Activated naive CD8-positive, alpha-beta T cell (primary cell): Measurements from ENCODE around the gene ALG9.
A peak's percentile ranks its signal among the peaks of the same experiment; 100 is the strongest.
"Not testable (repeated sequence)": the region's sequence is repeated elsewhere in the genome, so short reads cannot be mapped to it uniquely, and the experiment has no call there.

ENCODE experiments used
- H3K27ac Mint-ChIP-seq: one replicate; pipeline ENCODE4 v1.8.0; 2021; ENCODE audit warnings: mixed read lengths
- H3K27me3 Mint-ChIP-seq: one replicate; pipeline ENCODE4 v1.8.0; 2021; ENCODE audit warnings: mixed read lengths
- H3K36me3 Mint-ChIP-seq: one replicate; pipeline ENCODE4 v1.8.0; 2021; ENCODE audit warnings: mixed read lengths
- H3K4me1 Mint-ChIP-seq: one replicate; pipeline ENCODE4 v1.8.0; 2021; ENCODE audit warnings: low read depth, mixed read lengths
- H3K4me3 Mint-ChIP-seq: one replicate; pipeline ENCODE4 v1.8.0; 2021; ENCODE audit warnings: mild to moderate bottlenecking, mixed read lengths
- H3K9me3 Mint-ChIP-seq: one replicate; pipeline ENCODE4 v1.8.0; 2021; ENCODE audit warnings: low read depth, mixed read lengths

Gene ALG9

DNA sequence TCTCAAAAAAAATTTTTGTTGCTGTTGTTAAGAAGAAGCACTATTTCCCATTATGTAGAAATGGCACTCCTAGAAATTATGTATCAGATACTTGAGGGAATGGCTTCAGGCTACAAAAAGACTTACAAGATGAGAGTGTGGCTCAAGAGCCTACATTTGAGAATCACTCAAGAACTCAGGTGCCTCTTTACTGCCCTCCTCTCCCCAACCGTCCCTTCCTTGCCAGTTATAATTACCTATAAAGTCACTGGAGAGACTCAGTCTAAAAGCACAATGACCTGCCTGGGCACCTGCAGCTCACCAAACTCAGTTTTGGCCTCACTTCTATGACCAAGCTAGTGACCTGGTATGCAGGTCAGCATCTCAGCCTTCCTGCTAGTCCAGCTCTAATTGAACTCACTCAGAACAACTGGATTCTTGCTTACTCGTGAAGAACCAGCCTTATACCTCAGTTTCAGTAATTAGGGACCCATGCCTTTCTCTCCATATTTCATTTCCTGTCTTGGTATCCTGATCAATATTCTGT lies 63.3 kb downstream of the ALG9 start:
- no peak overlapping the region for H3K27ac Mint-ChIP-seq
- peaks cover 18% of the 10 kb centered on the region for H3K36me3 Mint-ChIP-seq
- H3K27me3 Mint-ChIP-seq: no peaks in the 10 kb centered on the region
- no peaks in the 10 kb centered on the region for H3K9me3 Mint-ChIP-seq
- H3K4me1 Mint-ChIP-seq: no peaks in the 10 kb centered on the region
- no peak overlapping the region for H3K4me3 Mint-ChIP-seq

DNA sequence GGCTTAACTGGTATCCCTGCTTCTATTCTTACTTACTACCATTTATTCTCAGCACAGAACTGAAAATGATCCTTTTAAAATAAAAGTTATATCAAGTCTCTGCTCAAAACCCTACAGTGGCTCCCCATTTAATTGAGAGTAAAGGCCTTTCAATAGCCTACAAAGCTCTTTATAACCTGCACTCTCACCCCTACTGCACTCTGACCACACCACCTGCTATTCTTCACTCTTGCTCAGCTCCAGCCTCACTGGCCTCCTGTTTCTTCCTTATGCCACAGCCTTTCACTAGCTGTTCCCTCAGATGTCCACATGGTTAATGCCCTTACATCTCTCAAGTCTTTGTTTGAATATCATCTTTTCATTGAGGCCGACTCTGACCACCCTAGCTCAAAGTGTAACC lies 64.3 kb downstream of the ALG9 start:
- no peak overlapping the region for H3K4me3 Mint-ChIP-seq
- no peaks in the 10 kb centered on the region for H3K27me3 Mint-ChIP-seq
- no peak overlapping the region for H3K27ac Mint-ChIP-seq
- no peaks in the 10 kb centered on the region for H3K4me1 Mint-ChIP-seq
- peaks cover 21% of the 10 kb centered on the region for H3K36me3 Mint-ChIP-seq
- no peaks in the 10 kb centered on the region for H3K9me3 Mint-ChIP-seq

DNA sequence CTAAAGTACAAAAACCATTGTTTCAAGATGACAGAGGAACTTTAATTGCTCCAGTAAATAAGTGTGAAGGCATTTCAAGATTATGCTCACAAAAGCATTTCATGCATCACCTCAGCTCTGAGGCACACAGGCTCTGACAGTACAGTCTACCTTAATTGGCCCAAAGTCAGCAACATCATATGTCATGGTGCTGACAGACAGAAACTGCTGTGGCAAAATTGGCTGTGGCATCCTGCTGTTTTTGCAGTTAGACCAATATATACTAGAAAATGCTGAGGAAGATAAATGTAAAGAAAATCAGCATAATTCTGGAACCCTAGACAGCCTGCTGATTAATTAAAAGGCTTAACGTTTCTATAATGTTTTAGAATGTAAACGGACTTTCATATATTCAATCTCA lies 70.2 kb downstream of the ALG9 start:
- no peaks in the 10 kb centered on the region for H3K27me3 Mint-ChIP-seq
- no peak overlapping the region for H3K4me3 Mint-ChIP-seq
- H3K4me1 Mint-ChIP-seq: no peaks in the 10 kb centered on the region
- H3K36me3 Mint-ChIP-seq: peaks cover 42% of the 10 kb centered on the region
- H3K9me3 Mint-ChIP-seq: peaks cover 8% of the 10 kb centered on the region
- no peak overlapping the region for H3K27ac Mint-ChIP-seq

- H3K27ac Mint-ChIP-seq: no peak overlapping the region
- H3K27me3 Mint-ChIP-seq: no peaks in the 10 kb centered on the region
- no peak overlapping the region for H3K4me3 Mint-ChIP-seq
- no peaks in the 10 kb centered on the region for H3K4me1 Mint-ChIP-seq
- peaks cover 8% of the 10 kb centered on the region for H3K9me3 Mint-ChIP-seq
- H3K36me3 Mint-ChIP-seq: peaks cover 38% of the 10 kb centered on the region
Measured at GRCh38 chr11:111798279-111798678, 73.1 kb downstream of the ALG9 start.

GRCh38 chr11:111797145-111797581 lies 74.2 kb downstream of the ALG9 start:
- peaks cover 35% of the 10 kb centered on the region for H3K36me3 Mint-ChIP-seq
- no peaks in the 10 kb centered on the region for H3K27me3 Mint-ChIP-seq
- no peak overlapping the region for H3K27ac Mint-ChIP-seq
- H3K9me3 Mint-ChIP-seq: peaks cover 8% of the 10 kb centered on the region
- no peaks in the 10 kb centered on the region for H3K4me1 Mint-ChIP-seq
- no peak overlapping the region for H3K4me3 Mint-ChIP-seq

DNA sequence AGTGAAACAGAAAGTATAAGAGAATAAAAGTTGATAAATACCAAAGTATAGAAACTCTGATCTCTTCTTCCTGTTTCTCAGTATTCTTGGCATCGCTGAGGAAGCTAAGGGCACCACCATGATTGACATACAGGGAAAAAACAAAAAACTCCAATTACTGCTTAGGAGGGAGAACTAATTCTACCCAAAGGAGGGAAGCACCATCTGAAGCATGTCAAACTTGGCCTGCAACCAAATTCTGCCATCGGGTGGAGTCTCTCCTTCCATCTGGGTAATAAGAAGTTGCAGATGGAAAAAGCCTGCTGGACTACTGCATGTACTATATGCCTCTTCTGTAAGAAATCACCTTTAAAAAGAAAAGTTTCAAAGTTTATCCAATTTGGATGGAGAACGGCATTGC lies 74.7 kb downstream of the ALG9 start:
- Mint-ChIP-seq H3K27me3 (no peaks in the 10 kb centered on the region), H3K4me1 (no peaks in the 10 kb centered on the region), H3K9me3 (peaks cover 8% of the 10 kb centered on the region), H3K27ac (no peak overlapping the region), H3K4me3 (no peak overlapping the region), H3K36me3 (peaks cover 31% of the 10 kb centered on the region)

DNA sequence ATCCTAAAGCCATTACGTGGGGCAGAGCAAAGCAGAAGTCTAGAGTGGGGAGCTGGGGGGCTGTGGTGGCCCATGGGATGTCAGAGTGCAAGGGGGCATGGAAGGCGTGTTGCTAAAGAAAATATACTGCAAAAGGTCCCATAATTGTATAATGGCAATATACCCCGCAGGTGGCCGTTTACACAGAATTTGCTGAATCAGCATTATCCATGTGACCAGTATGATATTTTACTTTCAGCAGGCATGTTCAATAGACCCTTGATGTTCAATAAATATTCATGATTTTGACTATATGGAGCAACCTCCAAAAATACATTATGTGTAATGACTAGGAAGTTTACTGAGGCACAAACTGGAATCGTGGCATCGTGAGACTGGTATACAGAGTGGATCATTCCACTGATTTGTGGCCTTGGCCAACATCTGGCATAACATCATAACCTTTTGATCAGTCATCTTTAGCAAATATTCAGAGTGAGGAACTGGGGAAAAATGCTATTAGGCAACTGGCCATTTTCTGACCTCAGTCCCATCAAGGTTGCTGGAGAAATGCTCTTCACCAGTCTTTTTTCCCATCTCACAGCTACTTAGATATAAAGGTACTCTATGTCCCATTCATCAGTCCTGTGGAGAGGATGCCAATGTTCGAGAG lies 75.9 kb downstream of the ALG9 start:
- H3K9me3 Mint-ChIP-seq: peaks cover 8% of the 10 kb centered on the region
- H3K36me3 Mint-ChIP-seq: peaks cover 32% of the 10 kb centered on the region
- no peak overlapping the region for H3K27ac Mint-ChIP-seq
- H3K4me1 Mint-ChIP-seq: no peaks in the 10 kb centered on the region
- H3K27me3 Mint-ChIP-seq: no peaks in the 10 kb centered on the region
- H3K4me3 Mint-ChIP-seq: no peak overlapping the region

DNA sequence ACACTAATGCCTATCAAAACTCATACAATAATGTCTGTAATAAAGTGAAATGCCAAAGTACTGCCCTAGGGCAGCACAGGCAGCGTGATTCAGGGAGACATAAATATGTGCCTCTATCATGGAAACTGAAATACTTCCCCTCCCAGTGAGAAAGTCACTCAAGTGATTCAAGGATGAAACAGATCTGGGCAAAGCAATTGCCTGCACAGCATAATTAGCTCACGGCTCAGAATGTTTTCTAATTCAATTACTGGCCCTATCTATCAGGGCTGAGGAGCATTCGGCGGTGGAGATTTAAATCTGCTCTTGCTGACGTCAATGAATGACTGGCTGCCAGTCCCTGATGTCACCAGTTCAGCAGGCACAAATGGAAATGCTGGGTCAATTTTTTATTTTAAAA lies 77.5 kb downstream of the ALG9 start:
- Mint-ChIP-seq H3K27ac (no peak overlapping the region), H3K4me3 (no peak overlapping the region), H3K4me1 (no peaks in the 10 kb centered on the region), H3K9me3 (peaks cover 8% of the 10 kb centered on the region), H3K36me3 (peaks cover 25% of the 10 kb centered on the region), H3K27me3 (no peaks in the 10 kb centered on the region)

GRCh38 chr11:111792955-111793500 lies 78.4 kb downstream of the ALG9 start:
- Mint-ChIP-seq H3K27ac (no peak overlapping the region), H3K9me3 (peaks cover 8% of the 10 kb centered on the region)

DNA sequence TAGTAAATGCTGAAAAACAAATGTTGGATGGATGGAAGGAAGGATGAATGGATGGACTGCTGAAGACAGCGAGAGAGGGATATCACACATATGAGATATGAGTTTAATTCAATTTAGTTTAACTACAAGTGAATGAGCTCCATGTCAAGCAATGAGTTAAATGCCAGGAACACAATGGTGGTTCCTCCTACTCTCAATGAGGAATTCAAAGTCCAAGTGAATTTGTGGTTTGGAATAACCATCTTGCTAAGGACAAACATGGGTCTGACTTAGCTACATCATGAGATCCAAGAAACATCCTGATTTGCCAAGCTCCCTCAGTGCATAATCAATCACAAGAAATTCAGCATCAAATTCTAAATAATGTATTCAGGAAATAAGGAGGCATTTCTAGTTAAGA lies 79.1 kb downstream of the ALG9 start:
- Mint-ChIP-seq H3K4me3 (no peak overlapping the region), H3K36me3 (peaks cover 12% of the 10 kb centered on the region), H3K4me1 (no peaks in the 10 kb centered on the region), H3K27ac (no peak overlapping the region), H3K27me3 (no peaks in the 10 kb centered on the region), H3K9me3 (peaks cover 5% of the 10 kb centered on the region)

More at GRCh38 chr11:111792955-111793500, 78.4 kb downstream of the ALG9 start:
- H3K4me1 Mint-ChIP-seq: no peaks in the 10 kb centered on the region
- no peaks in the 10 kb centered on the region for H3K27me3 Mint-ChIP-seq
- no peak overlapping the region for H3K4me3 Mint-ChIP-seq
- H3K36me3 Mint-ChIP-seq: peaks cover 18% of the 10 kb centered on the region

- H3K4me1 Mint-ChIP-seq: no peaks in the 10 kb centered on the region
- H3K4me3 Mint-ChIP-seq: no peak overlapping the region
- no peak overlapping the region for H3K27ac Mint-ChIP-seq
- no peaks in the 10 kb centered on the region for H3K27me3 Mint-ChIP-seq
- H3K36me3 Mint-ChIP-seq: peaks cover 7% of the 10 kb centered on the region
- no peaks in the 10 kb centered on the region for H3K9me3 Mint-ChIP-seq
Measured at GRCh38 chr11:111788464-111788863, 82.9 kb downstream of the ALG9 start.

GRCh38 chr11:111788051-111788450 lies 83.3 kb downstream of the ALG9 start:
- Mint-ChIP-seq H3K27me3 (no peaks in the 10 kb centered on the region), H3K9me3 (no peaks in the 10 kb centered on the region), H3K4me3 (no peak overlapping the region), H3K36me3 (peaks cover 7% of the 10 kb centered on the region), H3K27ac (no peak overlapping the region), H3K4me1 (no peaks in the 10 kb centered on the region)

DNA sequence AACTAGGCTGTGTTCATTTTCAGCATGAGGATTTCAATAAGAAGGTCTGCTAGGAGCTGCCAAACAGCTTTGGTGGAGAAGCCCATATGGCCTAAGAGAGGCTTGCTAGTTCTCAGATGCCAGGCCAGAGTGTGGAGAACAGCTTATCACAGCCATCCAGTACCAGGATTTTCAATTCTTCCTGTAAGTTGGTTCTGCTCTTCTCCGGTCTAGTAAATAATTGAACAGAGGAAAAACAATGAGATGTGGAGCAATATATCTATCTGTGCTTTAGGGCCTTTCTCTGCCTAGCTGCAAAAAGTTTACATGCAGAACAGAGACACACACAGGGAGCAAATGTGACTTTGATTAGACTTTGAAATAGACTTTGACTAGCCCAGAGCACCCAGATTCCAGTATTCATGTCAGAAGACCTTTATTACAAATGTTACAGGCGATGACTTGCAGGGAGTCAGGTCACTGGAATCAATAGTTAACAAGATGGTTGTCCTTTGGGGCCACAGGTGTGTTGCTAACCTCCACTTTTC lies 85.4 kb downstream of the ALG9 start:
- Mint-ChIP-seq H3K4me3 (no peak overlapping the region), H3K27me3 (no peaks in the 10 kb centered on the region), H3K36me3 (peaks cover 2% of the 10 kb centered on the region), H3K4me1 (no peaks in the 10 kb centered on the region), H3K9me3 (no peaks in the 10 kb centered on the region), H3K27ac (no peak overlapping the region)

DNA sequence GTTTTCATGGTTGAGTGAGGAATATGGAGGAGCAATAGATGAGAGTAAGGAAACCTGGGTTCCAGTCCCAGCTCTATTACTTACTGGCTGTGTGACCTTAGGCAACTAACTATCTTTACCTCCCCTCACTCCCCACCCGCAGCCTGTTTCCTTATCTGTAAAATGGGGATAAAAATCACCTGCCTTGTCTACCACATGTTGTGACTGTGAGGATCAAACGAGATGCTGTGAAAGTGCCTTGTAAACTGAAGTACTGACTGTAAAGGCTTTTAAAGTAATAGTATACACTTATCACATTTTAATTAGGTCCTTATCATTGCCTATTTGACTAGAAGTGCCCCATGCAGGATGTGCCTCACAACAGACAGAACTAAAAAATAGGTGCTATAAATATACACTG lies 86.3 kb downstream of the ALG9 start:
- no peak overlapping the region for H3K27ac Mint-ChIP-seq
- H3K36me3 Mint-ChIP-seq: peaks cover 2% of the 10 kb centered on the region
- no peak overlapping the region for H3K4me3 Mint-ChIP-seq
- no peaks in the 10 kb centered on the region for H3K4me1 Mint-ChIP-seq
- no peaks in the 10 kb centered on the region for H3K27me3 Mint-ChIP-seq
- H3K9me3 Mint-ChIP-seq: no peaks in the 10 kb centered on the region

DNA sequence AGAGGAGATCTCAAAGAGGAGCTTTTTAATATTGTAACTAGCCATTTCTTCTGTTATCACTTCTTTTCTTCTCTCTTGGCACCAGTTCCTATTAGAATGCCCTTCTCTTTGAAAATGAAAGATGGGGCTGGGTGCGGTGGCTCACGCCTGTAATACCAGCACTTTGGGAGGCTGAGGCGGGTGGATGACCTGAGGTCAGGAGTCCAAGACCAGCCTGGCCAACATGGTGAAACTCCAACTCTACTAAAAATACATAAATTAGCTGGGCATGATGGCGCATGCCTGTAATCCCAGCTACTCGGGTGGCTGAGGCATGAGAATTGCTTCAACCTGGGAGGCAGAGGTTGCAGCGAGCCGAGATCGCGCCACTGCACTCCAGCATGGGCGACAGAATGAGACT lies 87.1 kb downstream of the ALG9 start:
- H3K27ac Mint-ChIP-seq: peak overlapping the region; percentile 23
- not testable (repeated sequence) for H3K4me1 Mint-ChIP-seq, H3K4me3 Mint-ChIP-seq

More for the DNA sequence above, 87.1 kb downstream of the ALG9 start:
- H3K9me3 Mint-ChIP-seq, H3K27me3 Mint-ChIP-seq, H3K36me3 Mint-ChIP-seq: not testable (repeated sequence)
